GM18502 (cell line): ENCODE measurements around the gene MYOZ3.

Source experiments
- ATAC-seq: cut with Tn5 transposase; IDR thresholded peaks from one replicate; pipeline ENCODE4 v1.9.1; 2021; ENCODE audit warnings: mild to moderate bottlenecking; ENCODE audit not compliant: unreplicated experiment, poor library complexity

MYOZ3 gene

GRCh38 chr5:150676578-150676977, 15.5 kb downstream of the MYOZ3 start:
- ATAC-seq: no peak

- ATAC-seq: no peak
Observed at GRCh38 chr5:150689120-150689519, 28.1 kb downstream of the MYOZ3 start.

GRCh38 chr5:150690760-150691159, 29.7 kb downstream of the MYOZ3 start:
- no peak for ATAC-seq

- ATAC-seq: no peak
Observed at GRCh38 chr5:150692276-150692675, 31.2 kb downstream of the MYOZ3 start.

- ATAC-seq: no peak
Observed at GRCh38 chr5:150694612-150695011, 33.6 kb downstream of the MYOZ3 start.

- peak; percentile 9 for ATAC-seq
Observed at GRCh38 chr5:150700246-150700593, 39.2 kb downstream of the MYOZ3 start.

- ATAC-seq: peak; percentile 95
Observed at GRCh38 chr5:150700594-150701377, 39.7 kb downstream of the MYOZ3 start, which contains the start of gene RBM22. TSS of gene RBM22 (minus strand) at chr5:150701062. CDS start at chr5:150700985, 77 bp downstream.

- no peak for ATAC-seq
Observed at GRCh38 chr5:150703762-150704161, 42.7 kb downstream of the MYOZ3 start.

- no peak for ATAC-seq
Observed at GRCh38 chr5:150706776-150707390, 45.8 kb downstream of the MYOZ3 start.

- no peak for ATAC-seq
Observed at GRCh38 chr5:150710165-150710564, 49.1 kb downstream of the MYOZ3 start.

GRCh38 chr5:150723845-150724244, 62.8 kb downstream of the MYOZ3 start:
- no peak for ATAC-seq
